GM23248 (cell line): Measurements from ENCODE around the gene FBN1.

ENCODE experiments used
- EZH2 ChIP-seq: fragments of 200-600 bp; sonication (generic); IDR thresholded peaks from 2 replicates; pipeline ENCODE4 v1.6.1; 2018; ENCODE audit warnings: antibody characterized with exemption, mild to moderate bottlenecking; ENCODE audit not compliant: insufficient read depth, poor library complexity, severe bottlenecking
- EZH2phosphoT487 ChIP-seq: fragments of 200-600 bp; sonication (generic); IDR thresholded peaks from 2 replicates; pipeline ENCODE4 v1.6.1; 2018; ENCODE audit warnings: antibody characterized with exemption, moderate library complexity, mild to moderate bottlenecking, low read depth; ENCODE audit not compliant: insufficient read depth

DNA sequence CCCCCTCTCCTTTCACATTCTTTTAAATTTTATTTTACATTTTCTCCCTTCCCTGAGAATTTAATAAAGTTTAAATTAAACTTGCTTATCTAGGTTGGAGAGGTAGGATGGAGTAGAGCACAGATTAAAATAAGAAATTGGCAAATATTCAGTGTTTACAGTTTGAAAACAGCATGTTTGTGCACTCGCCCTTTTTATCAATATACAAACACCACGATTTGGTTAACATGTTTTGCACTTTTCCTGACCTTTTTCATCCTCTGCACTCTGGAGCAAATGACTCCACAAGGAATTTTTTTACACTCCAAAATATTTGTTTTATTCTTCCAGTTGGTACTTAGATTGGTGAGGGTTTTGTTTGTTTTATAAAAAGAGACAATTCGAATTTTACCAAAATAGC is 227.2 kb downstream of the FBN1 start:
- TF ChIP-seq EZH2 = no peak
- no peak for TF ChIP-seq EZH2phosphoT487
